GM19023 (cell line): Measurements from ENCODE around the gene GOLGA6C.
"Not testable (repeated sequence)": the region's sequence is repeated elsewhere in the genome, so short reads cannot be mapped to it uniquely, and the experiment has no call there.

ENCODE experiments used
- ATAC-seq: cut with Tn5 transposase; IDR thresholded peaks from one replicate; pipeline ENCODE4 v1.9.1; 2021; ENCODE audit warnings: mild to moderate bottlenecking, moderate library complexity; ENCODE audit not compliant: unreplicated experiment

GOLGA6C gene

DNA sequence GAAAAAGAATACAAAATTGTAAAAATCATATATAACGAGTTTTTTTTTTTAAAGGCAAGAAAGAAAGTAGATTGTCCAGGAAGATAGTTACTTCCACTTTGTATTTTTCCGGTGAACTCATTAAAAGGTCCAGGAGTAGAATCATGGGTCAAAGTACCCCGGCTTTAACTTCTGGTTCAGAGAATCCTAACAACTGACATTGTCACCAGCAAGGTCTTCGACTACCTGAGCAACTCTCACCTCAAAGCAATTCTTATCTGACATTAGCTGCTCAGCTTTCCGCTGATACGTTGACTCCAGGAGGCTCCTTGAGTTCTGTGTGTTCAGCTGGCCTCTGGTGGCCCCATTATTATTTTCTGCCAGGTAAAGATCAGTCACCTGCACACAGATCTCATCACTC is 9.1 kb upstream of the GOLGA6C start:
- ATAC-seq: not testable (repeated sequence)

DNA sequence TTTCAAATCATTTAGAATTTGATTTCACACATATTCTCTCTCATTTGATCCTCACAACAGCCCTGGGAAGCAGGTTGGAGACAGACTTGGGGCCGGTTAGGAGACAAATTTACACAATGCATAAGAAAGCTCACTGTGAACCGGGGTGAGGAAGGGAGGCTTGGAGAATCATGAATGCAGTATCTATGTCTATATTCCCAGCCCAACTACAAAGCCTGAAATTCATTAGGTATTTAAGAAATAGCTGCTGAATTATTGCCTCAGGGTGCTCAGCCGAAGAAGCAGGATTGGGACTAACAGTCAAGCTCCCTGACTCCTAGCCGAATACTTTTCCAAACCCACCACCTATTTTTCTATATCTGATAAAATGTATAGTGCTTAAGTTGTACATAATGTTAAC is 8.4 kb upstream of the GOLGA6C start:
- no peak for ATAC-seq

- ATAC-seq: not testable (repeated sequence)
Measured at GRCh38 chr15:75251343-75251742, 6.8 kb upstream of the GOLGA6C start.

GRCh38 chr15:75252285-75252684 is 5.8 kb upstream of the GOLGA6C start:
- not testable (repeated sequence) for ATAC-seq

- not testable (repeated sequence) for ATAC-seq
Measured at GRCh38 chr15:75258620-75259343, 648 bp downstream of the GOLGA6C start.

DNA sequence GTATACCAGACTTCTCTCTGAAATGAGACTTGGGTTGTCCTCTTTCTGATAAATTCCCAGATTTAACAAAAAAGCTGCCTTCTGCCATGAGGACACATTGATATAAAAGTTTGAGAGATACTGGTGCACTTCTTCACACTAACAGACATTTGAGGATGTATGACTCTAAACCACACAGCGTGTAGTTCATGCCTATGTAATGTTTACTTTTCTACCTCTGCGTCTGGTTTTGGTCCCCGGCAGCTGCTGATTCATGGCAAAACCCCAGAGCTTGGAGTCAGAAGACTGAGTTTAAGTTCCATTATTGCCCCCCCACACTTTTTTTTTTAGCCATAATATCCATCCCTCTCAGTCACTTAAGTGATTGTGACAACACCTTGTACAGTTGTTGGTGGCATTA is 1.7 kb downstream of the GOLGA6C start:
- not testable (repeated sequence) for ATAC-seq

DNA sequence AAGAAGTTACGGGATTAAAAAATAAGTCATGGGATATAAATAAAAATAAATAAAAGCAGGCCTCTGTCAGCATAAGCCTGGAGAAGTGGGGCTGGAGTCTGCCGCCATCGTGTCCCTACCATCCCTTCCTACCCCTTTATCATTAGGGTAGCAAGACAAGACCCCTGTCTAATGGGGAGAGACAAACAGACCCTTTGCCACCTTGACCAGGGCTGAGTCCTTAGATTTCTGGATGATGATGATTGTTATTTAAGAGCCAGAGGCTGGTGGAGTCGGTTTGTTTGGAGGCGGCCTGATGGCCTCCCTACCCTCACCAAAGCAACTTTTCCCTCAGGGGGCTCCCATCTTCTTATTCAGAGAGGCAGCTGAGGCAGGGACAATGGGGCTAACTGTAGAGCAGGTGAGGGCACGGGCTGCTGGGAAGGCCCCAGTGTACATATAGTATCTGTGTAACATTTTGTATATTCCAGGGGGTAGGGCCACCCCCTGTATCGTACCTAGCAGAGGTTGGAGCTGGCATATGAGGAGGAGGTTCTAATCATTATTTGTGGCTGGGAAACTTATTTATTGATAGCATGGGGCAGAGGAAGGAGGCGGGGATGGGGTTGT is 15.7 kb downstream of the GOLGA6C start:
- not testable (repeated sequence) for ATAC-seq

- peak; percentile 99 for ATAC-seq
Measured at GRCh38 chr15:75274509-75275107, 16.5 kb downstream of the GOLGA6C start.

GRCh38 chr15:75275617-75276016 is 17.5 kb downstream of the GOLGA6C start:
- ATAC-seq: not testable (repeated sequence)

- ATAC-seq: not testable (repeated sequence)
Measured at GRCh38 chr15:75278497-75278896, 20.4 kb downstream of the GOLGA6C start.

DNA sequence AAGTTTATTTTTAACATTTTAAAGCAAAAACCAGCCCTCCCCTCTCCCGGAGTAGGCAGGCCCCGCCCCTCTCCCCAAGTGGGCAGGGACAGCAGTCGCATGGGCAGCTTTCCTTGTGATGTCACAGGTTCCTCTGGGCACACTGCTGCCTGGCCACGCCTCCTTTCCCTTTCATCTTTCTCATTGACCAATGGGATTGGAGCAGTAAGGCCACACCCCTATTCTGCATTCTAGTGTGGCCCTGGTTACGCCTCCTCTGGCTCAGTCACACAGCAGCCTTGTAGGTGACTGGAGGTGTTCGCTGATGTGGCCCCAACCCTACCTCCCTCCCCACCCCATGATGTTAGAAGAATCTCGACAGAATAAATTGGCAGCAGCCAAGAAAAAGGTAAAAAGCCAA is 24.4 kb downstream of the GOLGA6C start, which contains the start of gene GOLGA6D:
GOLGA6D (plus strand) TSS at position 264 of the 400 bp plus-strand sequence; CDS start at position 305, 41 bp downstream.
- not testable (repeated sequence) for ATAC-seq

GRCh38 chr15:75284152-75284551 is 26.0 kb downstream of the GOLGA6C start:
- not testable (repeated sequence) for ATAC-seq

- ATAC-seq: not testable (repeated sequence)
Measured at GRCh38 chr15:75293660-75294059, 35.5 kb downstream of the GOLGA6C start.

DNA sequence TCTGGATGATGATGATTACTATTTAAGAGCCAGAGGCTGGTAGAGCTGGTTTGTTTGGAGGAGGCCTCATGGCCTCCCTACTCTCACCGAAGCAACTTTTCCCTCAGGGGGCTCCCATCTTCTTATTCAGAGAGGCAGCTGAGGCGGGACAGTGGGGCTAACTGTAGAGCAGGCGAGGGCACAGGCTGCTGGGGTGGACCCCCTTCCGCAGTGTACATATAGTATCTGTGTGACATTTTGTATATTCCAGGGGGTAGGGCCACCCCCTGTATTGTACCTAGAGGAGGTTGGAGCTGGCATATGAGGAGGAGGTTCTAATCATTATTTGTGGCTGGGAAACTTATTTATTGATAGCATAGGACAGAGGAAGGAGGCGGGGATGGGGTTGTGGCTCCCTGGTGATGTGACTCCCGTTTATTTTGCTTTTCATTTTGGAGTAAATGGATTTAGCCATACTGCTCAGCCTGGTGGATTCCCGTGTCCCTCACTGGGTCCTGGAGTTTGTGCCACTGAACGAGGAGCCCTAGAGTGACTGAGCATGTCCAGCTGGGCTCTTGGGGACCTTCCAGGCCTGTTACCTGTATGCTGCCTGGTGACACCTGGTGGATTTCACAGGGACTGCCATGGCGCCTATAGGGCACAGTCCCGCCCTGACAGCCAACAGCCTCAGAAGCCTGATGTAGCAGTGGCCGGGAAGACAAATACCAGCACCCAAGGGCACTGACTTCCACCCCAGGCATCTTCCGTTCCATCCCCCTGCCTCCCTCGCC is 40.6 kb downstream of the GOLGA6C start:
- peak; percentile 50 for ATAC-seq

GRCh38 chr15:75299311-75299688 is 41.2 kb downstream of the GOLGA6C start:
- ATAC-seq: peak; percentile 54

GRCh38 chr15:75300026-75300425 is 41.9 kb downstream of the GOLGA6C start:
- ATAC-seq: not testable (repeated sequence)

DNA sequence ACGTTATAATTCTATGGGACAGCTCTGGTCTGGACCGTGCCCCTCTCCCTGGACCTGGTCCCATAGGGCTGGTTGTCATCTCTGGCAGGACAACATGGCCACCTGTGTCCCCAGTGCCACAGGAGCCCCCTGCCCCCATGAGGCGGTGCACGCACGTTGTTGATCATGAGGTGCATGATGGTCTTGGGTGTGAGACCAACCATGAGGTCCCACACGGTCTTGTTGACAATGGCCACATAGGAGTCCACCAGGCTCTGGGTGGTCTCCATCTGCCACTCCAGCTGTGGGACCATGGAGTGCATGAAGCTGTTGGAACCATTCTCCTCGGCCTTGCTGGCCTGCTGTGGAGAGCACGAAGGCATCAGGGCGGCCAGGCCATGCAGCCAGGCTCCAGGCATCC is 44.2 kb downstream of the GOLGA6C start:
- no peak for ATAC-seq

DNA sequence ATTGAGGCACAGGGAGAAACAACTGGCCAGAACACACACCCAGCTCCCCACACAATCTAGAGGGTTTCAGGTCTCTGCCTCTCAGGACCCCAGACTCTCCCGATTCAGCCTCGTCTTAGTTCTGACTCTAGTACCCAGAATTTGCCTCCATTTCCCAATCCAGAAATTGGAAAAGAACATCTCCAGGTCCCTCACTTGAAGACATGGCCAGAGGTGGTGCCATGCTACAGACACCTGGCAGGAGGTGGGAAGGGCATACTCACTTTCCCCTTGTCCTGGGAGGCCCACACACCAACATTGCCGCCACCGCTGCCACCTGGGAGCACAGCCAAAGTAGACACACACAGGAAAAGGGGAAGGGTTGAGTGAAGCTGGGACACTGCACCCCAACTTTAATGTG is 44.6 kb downstream of the GOLGA6C start:
- ATAC-seq: not testable (repeated sequence)

GRCh38 chr15:75306188-75306587 is 48.1 kb downstream of the GOLGA6C start:
- no peak for ATAC-seq

GRCh38 chr15:75307778-75308390 is 49.8 kb downstream of the GOLGA6C start:
- no peak for ATAC-seq

GRCh38 chr15:75309711-75310110 is 51.6 kb downstream of the GOLGA6C start:
- no peak for ATAC-seq
